HG03469 (cell line): Measurements from ENCODE around the gene PHF1.

Experiments used
- ATAC-seq: cut with Tn5 transposase; IDR thresholded peaks from one replicate; pipeline ENCODE4 v1.9.1; 2021; ENCODE audit warnings: mild to moderate bottlenecking, moderate library complexity, moderate number of reproducible peaks; ENCODE audit not compliant: unreplicated experiment

PHF1 gene

GRCh38 chr6:33417128-33417902 lies 6.5 kb downstream of the PHF1 start:
- no peak for ATAC-seq

DNA sequence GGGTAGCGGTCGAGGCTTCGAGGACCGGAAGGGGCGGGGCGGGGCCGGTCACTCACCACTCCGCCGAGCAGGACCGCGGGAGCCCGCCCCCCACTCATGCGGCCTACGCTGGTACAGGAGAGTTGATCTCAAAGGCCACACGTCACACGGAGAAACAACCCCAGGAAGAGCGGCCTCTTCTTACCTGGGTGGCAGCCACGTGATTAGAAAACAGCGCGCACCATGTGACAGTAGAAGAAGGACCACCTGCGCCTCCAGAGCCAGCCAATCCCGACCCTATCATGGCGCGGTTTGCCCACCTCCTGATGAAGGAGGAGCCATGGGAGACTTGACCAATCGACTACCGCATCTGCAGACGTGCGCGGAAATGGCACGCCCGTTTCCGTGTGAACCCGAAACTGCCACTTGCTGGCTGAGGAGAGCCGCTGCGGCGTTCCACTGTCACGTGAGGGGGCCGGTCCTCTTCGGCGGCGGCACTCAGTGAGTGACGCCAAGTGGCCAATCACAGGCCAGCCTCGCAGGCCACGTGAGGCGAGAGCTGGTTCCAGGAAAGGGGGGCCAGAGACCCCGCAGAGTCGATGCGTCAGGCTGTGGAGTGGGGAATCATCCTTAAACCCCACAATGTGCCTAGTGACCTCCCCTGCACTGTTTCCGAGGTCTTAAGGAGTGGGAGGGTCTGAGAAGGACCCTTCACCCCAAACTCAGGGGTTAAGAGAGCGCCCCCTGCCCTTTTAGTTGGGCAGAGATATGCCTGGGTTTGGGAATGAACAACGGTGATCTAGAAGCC lies 7.3 kb downstream of the PHF1 start, which contains the start of gene CUTA:
Gene CUTA, minus strand, starts transcription at position 205 of the 787 bp plus-strand sequence. Its CDS starts 107 bp downstream, at position 98.
- ATAC-seq, result peak; percentile 70

GRCh38 chr6:33418690-33419291 lies 8.0 kb downstream of the PHF1 start:
- ATAC-seq, result no peak

- ATAC-seq, result no peak
These were observed 9.0 kb downstream of the PHF1 start, which contains the start of gene SYNGAP1 for GRCh38 chr6:33419580-33420490. TSS of gene SYNGAP1 (plus strand) at chr6:33420065. CDS start at chr6:33420265, 200 bp downstream.

GRCh38 chr6:33420491-33421343 lies 9.9 kb downstream of the PHF1 start:
- no peak for ATAC-seq

DNA sequence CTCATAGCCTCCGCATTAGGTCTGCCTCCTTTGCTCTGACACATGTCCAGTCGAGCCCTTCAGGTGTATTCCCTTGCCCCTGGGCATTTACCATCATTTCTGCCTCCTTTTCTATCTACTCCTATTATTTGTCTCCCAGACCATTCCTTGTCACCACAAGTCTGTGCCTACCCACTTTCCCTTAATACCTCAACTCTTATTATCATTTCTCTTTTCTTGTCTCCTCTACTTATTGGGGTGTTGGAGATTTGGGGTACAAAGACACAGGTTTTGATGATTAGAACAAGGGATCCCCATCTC lies 10.5 kb downstream of the PHF1 start:
- ATAC-seq, result no peak

- no peak for ATAC-seq
These were observed 13.0 kb downstream of the PHF1 start for GRCh38 chr6:33423777-33424176.

- ATAC-seq, result no peak
These were observed 14.2 kb downstream of the PHF1 start for GRCh38 chr6:33424855-33425667.

DNA sequence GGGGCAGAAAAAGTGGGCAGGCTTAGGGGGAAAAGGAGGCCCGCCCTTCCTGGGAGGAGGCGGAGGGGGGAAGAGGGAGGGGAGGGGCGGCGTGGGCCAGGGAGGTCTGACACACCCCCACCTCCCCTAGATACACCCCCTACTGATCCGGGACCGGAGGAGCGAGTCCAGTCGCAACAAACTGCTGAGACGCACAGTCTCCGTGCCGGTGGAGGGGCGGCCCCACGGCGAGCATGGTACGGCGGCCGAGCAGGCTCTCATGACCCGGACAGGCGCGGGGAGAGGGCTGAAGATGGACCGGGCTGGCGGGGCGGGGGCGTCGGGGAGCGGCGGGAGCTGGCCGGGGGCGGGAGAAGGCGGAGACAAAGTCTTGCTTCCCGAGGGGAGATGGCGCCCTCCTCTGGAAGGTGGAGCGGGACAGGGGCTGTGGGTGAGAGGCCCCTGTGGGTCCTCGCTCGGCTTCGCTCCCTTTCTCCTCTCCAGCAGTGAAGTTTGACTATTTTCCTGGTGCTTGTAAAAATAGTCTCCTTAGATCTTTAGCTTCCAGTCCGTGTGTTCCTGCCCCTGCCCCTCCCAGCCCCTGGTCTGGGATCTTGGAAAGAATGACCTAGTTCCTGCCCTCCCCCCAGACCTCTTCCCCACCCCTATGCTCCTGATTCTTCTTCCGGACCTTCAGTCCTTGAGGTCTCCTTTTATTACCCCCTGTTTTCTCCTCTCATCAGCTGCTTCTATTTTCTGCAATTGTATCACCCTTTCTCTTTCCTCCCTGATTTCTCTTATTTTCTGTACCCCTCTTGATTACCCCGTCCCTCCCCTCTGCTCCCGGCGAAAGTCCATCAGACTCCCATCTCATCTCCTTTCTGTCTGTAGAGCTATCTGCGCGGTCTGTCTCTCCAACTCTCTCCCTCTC lies 15.1 kb downstream of the PHF1 start:
- no peak for ATAC-seq

- ATAC-seq, result no peak
These were observed 16.0 kb downstream of the PHF1 start for GRCh38 chr6:33426590-33427511.

GRCh38 chr6:33427585-33428223 lies 16.9 kb downstream of the PHF1 start:
- ATAC-seq, result no peak

DNA sequence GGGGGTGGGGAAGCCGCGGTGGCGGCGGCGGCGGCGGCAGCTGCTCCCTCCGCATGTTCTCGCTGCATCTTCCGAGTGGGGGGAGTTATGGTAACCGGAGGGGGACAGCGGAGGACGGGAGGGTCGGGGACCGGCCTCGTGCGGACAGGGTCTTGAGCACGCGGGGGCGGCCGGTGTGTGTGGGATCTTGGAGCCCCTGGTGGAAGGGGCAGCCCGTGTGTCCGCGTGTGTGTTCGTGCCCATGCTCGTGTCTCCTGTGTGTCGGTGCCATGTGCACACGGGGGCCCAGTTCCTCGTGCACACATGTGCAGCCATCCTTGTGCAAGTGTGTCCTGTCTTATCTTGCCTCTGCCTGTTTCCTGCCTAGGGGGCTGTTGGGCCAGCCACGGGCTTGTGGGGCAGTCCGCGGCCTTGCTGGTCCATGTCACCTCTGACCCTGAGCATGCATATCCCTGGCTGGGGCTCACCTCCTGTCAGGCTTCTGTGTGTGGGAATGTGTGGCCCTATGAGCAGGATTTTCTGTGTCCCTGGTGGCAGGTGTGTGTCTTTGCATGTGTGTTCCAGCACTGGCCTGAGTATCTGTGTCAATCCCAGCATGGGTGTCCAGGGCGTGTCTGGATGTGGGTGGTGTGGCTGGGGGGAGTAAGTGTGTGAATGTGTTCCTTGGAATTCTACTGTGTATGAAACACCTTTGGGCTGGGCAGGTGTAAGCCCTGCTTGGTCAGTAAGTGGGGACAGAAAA lies 17.6 kb downstream of the PHF1 start:
- no peak for ATAC-seq

DNA sequence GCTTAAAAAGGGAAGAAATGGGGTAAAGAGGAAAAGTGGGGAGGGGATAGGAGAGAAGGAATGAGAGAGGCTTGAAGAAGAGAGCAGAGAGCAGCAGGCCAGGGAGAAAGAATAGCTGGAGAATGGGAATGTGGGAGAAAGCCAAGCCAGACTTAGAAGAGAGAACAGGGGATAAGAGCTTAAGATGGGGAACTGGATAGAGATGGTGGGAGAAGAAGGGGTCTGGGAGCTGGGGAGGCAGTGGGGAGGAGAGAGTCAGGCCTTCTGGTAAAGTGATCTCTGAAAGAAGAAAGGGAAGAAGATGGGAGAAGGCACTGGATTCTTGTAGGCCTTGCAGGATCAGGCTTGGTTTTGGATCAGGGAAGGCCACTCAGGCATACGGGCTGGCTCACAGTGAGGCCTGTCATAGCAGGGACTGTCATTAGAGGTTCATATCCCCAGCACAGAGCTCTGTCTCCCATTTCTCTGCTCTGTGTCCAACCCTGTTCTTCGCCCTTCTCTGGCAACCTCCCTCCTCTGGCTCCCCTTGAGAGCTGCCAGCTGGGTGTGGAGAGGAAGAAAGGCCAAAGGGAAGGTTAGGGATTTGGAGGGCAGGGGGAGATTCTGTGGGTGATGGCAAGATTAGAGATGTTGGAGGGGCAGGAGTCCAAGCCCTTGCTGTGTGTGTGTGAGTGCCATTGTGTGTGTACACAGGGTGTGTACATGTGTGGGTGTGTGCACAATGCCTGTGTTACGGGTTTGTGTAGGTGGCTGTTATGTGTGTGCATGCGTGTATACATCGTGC lies 18.3 kb downstream of the PHF1 start:
- ATAC-seq, result no peak

GRCh38 chr6:33429750-33430052 lies 18.9 kb downstream of the PHF1 start:
- ATAC-seq, result no peak

GRCh38 chr6:33430334-33430733 lies 19.5 kb downstream of the PHF1 start:
- no peak for ATAC-seq
